Parathyroid adenoma (tissue), 2 donors: ENCODE measurements around the gene HIF1A.

Source experiments
- H2AFZ ChIP-seq: fragments of 300-600 bp; sonication (generic); one replicate; pipeline ENCODE4 v1.7.0; 2017; ENCODE audit warnings: antibody characterized with exemption, mild to moderate bottlenecking
- H3K27ac ChIP-seq: fragments of 300-600 bp; sonication (generic); one replicate; pipeline ENCODE4 v1.7.0; 2017
- H3K27me3 ChIP-seq: fragments of 300-600 bp; sonication (generic); one replicate; pipeline ENCODE4 v1.7.0; 2017; ENCODE audit warnings: low read length; ENCODE audit not compliant: control insufficient read depth, insufficient read depth
- H3K36me3 ChIP-seq: fragments of 300-600 bp; sonication (generic); one replicate; pipeline ENCODE4 v1.7.0; 2017; ENCODE audit warnings: low read length; ENCODE audit not compliant: control insufficient read depth, insufficient read depth
- H3K4me1 ChIP-seq: fragments of 300-600 bp; sonication (generic); one replicate; pipeline ENCODE4 v1.7.0; 2017; ENCODE audit warnings: control low read depth
- H3K4me2 ChIP-seq: fragments of 300-600 bp; sonication (generic); one replicate; pipeline ENCODE4 v1.7.0; 2017; ENCODE audit warnings: low read length
- H3K4me3 ChIP-seq: fragments of 300-600 bp; sonication (generic); one replicate; pipeline ENCODE4 v1.7.0; 2017; ENCODE audit warnings: low read depth, low read length
- H3K79me2 ChIP-seq: fragments of 300-600 bp; sonication (generic); one replicate; pipeline ENCODE4 v1.7.0; 2017; ENCODE audit warnings: control low read depth
- H3K9ac ChIP-seq: fragments of 300-600 bp; sonication (generic); one replicate; pipeline ENCODE4 v1.7.0; 2017; ENCODE audit warnings: mild to moderate bottlenecking
- H3K9me3 ChIP-seq: fragments of 300-600 bp; sonication (generic); one replicate; pipeline ENCODE4 v1.7.0; 2017; ENCODE audit warnings: low read length; ENCODE audit not compliant: control insufficient read depth
- CTCF ChIP-seq: fragments of 300-600 bp; sonication (generic); IDR thresholded peaks from one replicate; pipeline ENCODE4 v1.7.0; 2017; ENCODE audit warnings: antibody characterized with exemption, mild to moderate bottlenecking
- donor health status: primary hyperparathyroidism.

Gene HIF1A

GRCh38 chr14:61746881-61747280 is 51.6 kb downstream of the HIF1A start:
- no peaks in the 10 kb centered on the region for H3K79me2 ChIP-seq
- H3K27ac ChIP-seq, result no peak overlapping the region
- H2AFZ ChIP-seq, result no peak overlapping the region
- H3K9me3 ChIP-seq, result no peaks in the 10 kb centered on the region
- no peaks in the 10 kb centered on the region for H3K4me1 ChIP-seq
- no peak overlapping the region for H3K9ac ChIP-seq
- H3K36me3 ChIP-seq, result no peaks in the 10 kb centered on the region
- TF ChIP-seq CTCF, result no peak
- H3K4me2 ChIP-seq, result no peak overlapping the region
- no peak overlapping the region for H3K4me3 ChIP-seq
- no peaks in the 10 kb centered on the region for H3K27me3 ChIP-seq

- H3K4me3 ChIP-seq, result no peak overlapping the region
- no peak overlapping the region for H3K27ac ChIP-seq
- H3K36me3 ChIP-seq, result no peaks in the 10 kb centered on the region
- no peaks in the 10 kb centered on the region for H3K27me3 ChIP-seq
- H3K9ac ChIP-seq, result no peak overlapping the region
- TF ChIP-seq CTCF, result no peak
- no peaks in the 10 kb centered on the region for H3K79me2 ChIP-seq
- no peak overlapping the region for H2AFZ ChIP-seq
- no peaks in the 10 kb centered on the region for H3K9me3 ChIP-seq
- H3K4me2 ChIP-seq, result no peak overlapping the region
- H3K4me1 ChIP-seq, result no peaks in the 10 kb centered on the region
Observed at GRCh38 chr14:61747342-61747741, 52.0 kb downstream of the HIF1A start.

- H3K27me3 ChIP-seq, result no peaks in the 10 kb centered on the region
- H3K36me3 ChIP-seq, result no peaks in the 10 kb centered on the region
- no peak for TF ChIP-seq CTCF
- H2AFZ ChIP-seq, result no peak overlapping the region
- no peaks in the 10 kb centered on the region for H3K79me2 ChIP-seq
- no peaks in the 10 kb centered on the region for H3K9me3 ChIP-seq
- no peaks in the 10 kb centered on the region for H3K4me1 ChIP-seq
- no peak overlapping the region for H3K4me3 ChIP-seq
- no peak overlapping the region for H3K4me2 ChIP-seq
- no peak overlapping the region for H3K27ac ChIP-seq
- H3K9ac ChIP-seq, result no peak overlapping the region
Observed at GRCh38 chr14:61749264-61749663, 54.0 kb downstream of the HIF1A start.

GRCh38 chr14:61749867-61750266 is 54.6 kb downstream of the HIF1A start:
- no peaks in the 10 kb centered on the region for H3K27me3 ChIP-seq
- no peaks in the 10 kb centered on the region for H3K4me1 ChIP-seq
- no peak for TF ChIP-seq CTCF
- H2AFZ ChIP-seq, result no peak overlapping the region
- no peak overlapping the region for H3K4me3 ChIP-seq
- no peak overlapping the region for H3K4me2 ChIP-seq
- no peak overlapping the region for H3K9ac ChIP-seq
- no peaks in the 10 kb centered on the region for H3K9me3 ChIP-seq
- H3K36me3 ChIP-seq, result no peaks in the 10 kb centered on the region
- H3K79me2 ChIP-seq, result no peaks in the 10 kb centered on the region
- no peak overlapping the region for H3K27ac ChIP-seq

GRCh38 chr14:61750708-61751474 is 55.6 kb downstream of the HIF1A start:
- no peaks in the 10 kb centered on the region for H3K27me3 ChIP-seq
- H3K9ac ChIP-seq, result no peak overlapping the region
- no peaks in the 10 kb centered on the region for H3K36me3 ChIP-seq
- H3K4me1 ChIP-seq, result no peaks in the 10 kb centered on the region
- peak overlapping the region; percentile 78 for H2AFZ ChIP-seq
- H3K9me3 ChIP-seq, result no peaks in the 10 kb centered on the region
- no peak for TF ChIP-seq CTCF
- peak overlapping the region; percentile 52 for H3K4me3 ChIP-seq
- H3K4me2 ChIP-seq, result peak overlapping the region; percentile 58
- no peaks in the 10 kb centered on the region for H3K79me2 ChIP-seq
- H3K27ac ChIP-seq, result peak overlapping the region; percentile 29
